ENCODE data around the gene KRT74.
A peak's percentile ranks its signal among the peaks of the same experiment; 100 is the strongest.

KRT74 gene

DNA sequence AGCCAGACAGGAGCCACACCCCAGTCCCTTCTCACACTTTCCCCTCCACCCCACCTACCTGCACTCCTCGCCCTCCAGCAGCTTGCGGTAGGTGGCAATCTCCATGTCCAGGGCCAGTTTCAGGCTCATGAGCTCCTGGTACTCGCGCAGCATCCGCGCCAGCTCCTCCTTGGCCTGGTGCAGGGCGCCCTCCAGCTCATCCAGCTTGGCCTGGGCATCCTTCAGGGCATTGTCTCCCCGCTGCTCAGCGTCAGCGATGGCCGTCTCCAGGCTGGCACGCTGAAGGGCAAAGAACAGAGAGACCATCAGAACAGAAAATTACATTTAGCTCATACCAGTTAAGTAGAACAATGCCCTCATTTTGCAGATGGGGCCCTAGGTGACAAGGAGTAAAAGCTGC is 5.5 kb downstream of the KRT74 start:
- DNase-seq: no peak

DNA sequence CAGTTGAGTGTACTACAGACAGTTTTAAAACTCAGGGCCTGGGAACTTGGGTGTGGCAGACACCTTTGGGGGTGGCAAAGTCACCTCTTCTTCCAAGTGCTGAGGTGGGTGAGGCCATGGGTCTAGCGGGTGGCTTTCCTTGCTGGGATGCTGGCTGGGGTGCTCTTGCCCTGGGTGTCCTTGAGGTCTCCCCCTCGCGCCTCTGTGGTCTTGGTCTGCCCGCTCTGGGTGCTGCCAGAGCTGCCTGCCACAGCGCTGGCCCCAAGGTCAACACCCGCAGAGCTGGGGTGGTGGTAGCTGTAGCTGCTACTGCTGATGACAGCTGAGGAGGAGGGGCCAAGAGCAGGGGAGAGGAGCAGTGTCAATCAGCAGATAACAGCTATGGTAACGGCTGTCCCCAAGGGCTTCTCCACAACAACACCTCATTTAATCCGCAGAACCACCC is 6.8 kb downstream of the KRT74 start:
- no peak for DNase-seq

DNA sequence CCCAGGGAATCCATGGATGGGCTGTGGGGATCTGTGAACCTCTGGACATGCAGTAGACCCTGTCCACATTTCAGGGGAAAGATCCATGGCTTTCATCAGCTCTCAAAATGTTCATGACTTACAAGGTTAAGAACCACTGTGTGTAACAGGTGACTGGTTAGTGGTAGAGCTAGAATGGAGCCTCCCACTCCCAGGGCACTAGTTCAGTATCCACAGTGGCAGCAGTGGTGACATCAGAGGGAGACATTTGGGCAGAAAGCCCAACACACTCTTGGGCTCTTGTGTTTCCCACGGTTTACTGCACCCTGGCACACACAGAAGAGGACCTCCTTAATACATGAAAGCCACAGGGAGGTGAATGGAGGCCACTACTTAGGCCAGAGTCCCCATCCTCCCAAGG is 9.1 kb downstream of the KRT74 start:
- no peak for DNase-seq

DNA sequence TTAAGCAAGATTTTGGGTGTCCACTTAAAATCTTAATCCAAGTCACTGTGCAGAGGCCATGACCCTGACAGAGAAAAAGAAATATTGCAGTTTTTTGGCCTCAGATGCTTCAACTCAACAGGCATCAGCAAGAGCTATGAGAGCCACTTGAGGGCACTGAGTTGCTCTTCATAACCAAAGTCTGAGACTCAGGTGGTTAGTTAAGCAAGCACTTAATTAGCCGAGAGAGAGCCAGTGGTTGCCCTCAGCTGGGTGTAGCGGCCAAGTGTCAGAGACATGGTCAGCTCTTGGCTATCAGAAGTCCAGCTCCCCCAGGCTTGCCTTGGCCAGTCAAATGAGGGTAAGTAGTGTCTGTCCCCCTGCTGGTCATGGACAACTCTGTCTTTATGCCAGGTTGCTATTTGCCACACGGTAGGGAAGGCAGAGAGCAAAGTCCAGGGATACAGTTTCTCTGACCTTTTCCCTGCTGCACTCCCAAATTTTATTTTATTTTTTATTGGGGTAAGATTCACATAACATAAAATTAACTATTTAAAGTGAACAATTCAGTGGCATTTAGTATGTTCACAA is 11.7 kb downstream of the KRT74 start:
- DNase-seq: no peak

DNA sequence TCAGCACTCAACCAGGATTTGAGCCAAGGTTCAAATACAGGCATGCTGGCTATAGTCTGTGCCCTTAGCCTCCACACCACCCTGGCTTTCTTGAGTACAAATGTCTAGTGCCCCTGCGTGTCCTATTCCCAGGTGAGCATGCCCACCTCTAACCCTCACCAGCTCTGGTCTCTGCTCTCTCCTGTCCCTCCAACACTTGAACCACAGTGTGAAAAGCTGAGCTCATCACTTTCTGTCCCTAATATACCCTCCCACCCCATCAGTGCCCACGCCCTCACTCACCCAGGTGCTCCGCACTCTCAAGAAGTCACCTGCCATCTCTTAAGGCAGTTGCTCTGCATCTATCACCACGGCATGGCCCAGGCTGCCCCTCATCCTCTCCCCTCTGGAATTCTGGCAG is 13.7 kb downstream of the KRT74 start:
- DNase-seq: no peak

DNA sequence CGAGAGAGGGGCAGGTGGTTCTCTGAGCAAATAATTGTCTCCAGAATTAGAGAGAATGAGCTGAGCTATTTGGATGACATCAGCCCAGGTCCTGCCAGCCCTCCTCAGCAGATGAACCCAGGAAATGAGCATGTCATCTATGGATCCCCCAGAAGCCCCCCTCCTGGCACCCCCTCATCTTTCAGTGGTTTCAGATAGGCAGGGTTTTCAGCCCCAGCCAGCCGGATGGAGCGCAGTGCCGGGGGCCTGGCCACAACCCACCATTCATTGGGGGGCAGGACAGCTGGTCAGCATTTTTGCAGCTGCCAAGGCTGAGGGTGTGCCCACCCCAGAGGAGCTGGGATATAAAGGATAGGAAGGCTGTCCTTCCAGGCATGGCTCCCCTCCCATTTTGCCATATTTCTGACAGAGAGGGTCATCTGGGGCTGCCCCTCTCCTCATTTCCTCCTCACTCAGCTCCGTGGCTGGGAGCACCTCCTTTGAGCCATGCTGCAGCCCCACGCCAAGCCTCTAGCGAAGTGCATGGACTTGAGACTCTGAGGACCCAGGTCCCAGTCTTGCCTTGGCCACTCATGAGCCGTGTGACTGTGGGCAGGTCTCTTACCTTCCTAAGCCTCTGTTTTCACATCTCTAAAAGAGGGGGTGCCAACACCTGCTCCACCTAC is 14.7 kb downstream of the KRT74 start:
- no peak for DNase-seq

DNA sequence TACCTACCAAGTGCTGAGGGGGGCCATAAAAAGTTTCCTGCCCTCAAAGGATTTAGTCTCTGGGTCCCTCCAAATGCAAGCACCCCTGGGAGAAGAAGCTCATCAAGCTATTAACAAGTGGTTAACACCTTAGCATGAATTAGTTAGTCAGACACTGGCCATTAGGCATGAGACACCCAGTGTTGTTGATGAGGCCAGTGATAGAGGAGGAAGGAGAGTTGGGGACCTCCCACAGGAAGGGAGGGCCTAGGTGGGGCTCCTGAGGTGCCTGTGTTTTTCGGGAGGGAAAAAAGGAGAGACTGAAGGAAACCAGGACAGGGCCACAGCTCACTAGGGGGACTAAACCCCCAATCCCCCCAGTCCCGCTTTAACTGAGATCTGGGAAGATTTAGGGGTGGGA is 16.2 kb downstream of the KRT74 start:
- no peak for DNase-seq

DNA sequence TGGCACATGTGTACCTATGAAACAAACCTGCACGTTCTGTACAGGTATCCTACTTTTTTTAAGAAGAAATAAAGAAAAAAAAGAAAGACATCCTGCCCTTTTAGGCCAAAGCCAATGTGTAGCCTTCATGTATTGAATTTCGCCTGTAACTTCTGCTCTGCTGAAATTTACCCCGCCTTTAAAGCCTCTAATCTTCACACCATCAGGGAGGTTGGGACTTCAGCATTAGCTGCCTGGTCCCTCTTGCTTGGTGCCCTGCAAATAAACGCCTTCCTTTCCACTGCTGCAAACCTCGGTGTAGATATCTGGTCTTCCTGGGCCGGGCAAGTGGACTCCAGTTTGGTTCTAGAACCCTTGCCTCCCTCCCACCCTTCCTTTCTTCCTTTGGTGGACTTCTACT is 18.1 kb downstream of the KRT74 start:
- DNase-seq: no peak

DNA sequence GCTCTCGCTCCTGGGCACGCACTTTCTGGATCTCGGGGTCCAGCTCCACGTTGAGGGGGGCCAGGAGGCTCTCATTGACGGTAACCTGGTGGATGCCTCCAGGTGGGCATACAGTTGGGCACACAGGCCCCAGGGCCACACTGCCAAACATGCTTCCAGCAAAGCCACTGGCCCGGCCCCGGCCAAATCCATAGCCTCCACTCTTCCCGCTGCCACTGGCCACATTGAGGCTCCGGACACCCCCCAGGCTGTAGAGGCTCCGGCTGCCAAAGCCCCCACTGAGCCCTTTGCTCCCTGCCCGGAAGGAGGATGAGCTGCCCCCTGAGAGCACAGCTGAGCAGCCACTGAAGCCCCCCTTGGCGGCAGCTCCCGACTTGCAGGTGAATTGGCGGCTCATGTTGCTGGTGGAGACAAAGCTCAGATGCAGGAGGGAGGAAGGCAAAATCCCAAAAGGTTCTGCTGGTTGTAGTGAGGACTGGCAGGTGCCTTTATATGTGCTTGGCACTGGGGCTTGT is 20.9 kb downstream of the KRT74 start, which contains the start of gene KRT71:
Gene KRT71, minus strand, starts transcription at position 465 of the 515 bp plus-strand sequence. Its CDS starts 68 bp downstream, at position 397.
- no peak for DNase-seq

DNA sequence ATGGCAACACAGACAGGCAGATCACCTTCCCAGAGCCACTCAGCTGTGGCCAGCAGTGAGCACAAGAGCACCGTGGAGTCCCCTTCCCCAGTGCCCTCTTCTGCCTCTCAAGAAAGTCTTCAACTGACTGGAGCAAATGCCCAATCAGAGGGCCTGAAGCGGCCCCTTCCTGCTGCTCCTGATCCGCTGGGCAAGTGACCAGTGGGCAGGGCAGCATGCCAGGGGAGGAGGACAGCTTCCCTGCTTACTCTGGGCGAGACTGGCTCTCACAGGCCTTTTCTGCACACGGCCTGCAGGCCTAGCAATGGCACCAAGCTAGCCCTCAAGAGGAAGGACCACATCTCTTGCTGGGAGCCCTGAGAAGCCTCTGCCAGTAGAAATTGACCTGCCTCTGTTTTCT is 21.6 kb downstream of the KRT74 start:
- DNase-seq: no peak

DNA sequence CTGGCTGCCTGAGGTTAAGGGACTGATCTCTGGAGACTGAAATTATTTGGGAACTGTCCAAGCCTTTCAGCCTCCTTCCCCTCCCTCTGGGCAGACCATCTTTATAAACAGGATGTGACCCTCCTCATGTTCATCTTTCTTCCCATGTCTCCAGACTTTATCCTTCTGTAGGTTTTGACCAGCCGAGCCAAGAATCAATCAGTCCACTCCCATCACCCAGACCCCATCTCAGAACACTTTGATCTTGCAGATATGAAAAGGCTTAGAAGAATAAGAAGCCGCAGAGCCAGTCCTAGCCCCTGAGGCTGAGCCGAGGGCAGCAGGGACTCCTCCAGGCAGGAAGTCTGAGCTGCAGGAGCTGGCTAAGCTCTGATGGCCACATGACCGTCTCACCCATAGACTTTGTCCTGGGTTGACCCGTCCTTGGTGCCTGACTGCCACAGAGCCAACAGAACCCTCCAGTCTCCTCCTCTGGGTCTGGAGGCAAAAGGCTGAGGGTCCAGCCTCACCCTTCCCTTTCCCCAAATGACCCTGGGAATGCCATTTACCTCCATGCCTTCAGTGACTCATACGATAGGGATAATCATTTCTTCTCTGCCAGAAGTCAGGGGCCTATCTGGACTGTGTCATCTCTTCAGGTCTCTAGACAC is 22.3 kb downstream of the KRT74 start:
- no peak for DNase-seq

DNA sequence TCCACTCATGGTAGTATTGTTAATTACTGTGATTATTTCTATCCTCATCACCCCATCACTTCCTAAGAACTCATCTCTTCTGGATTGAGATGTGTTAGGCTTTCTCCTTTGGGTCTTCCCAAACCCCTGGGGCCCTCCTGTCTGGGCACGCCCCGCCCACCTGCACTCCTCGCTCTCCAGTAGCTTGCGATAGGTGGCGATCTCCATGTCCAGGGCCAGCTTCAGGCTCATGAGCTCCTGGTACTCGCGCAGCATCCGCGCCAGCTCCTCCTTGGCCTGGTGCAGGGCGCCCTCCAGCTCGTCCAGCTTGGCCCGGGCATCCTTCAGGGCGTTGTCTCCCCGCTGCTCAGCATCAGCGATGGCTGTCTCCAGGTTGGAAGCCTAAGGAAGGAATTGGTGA is 27.5 kb downstream of the KRT74 start:
- DNase-seq: no peak

DNA sequence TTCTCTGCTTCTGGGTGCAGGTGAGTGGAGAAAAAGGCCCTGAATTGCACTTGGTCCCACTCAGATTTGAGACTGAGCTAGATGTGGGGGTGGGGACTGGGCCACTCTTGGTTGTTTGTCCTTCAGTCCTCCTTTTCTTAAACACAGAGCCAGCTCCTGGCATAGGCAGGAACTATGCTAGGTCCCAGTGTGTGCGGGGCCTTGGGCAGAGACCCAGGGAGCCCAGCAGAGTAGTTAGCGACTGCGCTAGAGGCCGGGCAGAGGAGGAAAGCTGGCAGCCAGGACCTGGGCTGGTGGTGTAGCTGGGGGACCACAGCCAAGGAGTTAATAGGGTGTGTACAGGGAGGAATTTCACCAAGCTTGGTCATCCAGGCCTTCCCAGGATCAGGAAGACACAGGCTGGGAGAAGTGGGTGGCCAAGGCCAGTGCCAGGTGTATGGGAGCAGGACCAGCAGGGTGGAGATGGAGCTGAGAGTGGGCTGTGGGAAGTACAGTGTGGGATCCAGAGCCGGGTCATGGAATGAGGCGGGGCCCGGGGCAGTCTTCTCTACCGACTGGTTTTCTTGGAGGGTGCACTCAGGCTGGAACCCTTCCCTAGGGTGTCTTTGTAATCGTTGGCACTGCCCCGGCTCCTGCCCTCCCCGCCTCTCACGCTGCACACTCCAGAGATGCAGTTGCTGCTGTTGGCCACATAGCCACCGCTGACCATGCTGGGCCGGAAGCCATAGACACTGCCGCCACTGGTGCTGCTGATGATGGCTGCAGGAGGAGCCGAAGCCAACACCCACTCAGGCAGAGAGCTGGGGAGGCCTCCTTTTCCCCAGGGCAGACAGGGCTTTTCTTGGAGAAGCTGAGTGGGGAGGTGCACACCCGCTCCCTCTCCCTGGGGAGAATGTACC is 29.4 kb downstream of the KRT74 start:
- no peak for DNase-seq

DNA sequence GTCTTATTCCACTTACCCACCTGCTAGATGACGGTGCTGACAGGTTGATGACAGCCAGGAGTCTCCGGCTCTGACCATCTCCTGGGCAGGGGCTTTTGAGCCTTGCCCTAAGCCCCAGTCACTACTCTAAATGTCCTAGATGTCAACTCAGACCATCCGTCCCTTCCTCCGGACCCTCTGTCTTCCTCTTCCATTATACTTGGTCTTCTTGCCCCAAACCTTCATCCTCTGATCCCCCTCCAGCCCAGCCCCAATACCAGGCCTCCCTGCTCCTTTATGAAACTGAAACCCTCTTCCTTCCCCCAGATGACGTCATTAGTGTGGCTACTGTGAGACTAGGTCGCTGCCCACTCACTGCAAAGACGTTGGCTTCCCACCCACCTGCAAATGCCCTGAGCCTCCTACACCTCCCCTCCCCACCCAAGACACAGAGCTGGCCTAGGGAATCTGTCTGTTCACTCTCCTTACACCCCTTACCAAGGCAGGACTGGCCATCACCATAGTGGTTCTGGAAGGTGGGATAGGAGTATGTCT is 30.8 kb downstream of the KRT74 start:
- DNase-seq: no peak

DNA sequence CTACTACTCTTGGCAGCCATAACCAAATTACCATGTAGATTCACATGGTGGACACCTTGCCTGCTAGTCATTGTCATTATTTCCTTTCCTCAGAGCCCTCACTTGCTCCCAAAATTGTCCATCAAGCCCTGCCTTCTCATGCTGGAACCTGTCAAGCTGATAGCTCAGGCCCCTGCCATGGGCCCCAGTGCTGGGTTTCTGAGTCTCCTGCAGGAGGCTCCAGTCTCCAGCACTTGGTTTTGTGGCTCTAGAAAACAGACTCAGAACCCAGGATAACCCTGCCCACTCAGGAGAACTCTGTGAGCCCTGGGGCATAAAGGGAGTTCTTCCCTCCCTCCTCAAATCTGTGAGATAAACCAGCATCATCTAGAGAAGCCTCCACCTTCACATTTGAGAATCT is 31.5 kb downstream of the KRT74 start:
- DNase-seq: no peak

DNA sequence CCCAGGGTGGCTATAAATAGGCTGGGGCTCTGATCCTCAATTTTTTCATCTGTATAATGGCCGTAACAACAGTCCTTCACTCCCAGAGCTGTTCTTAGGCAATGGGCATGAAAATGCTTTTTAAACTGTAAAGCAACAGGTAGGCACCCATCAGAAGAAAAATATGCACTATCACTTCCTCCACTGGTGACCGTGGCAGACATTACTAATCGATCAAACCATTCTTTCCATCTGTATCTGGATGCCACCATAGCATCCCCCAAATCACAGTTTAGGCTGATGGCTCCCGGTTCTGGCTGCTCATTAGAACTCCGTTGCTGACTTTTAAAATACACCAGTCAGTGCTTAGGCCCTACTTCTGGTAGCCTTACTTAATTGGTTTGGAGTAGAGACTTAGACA is 31.9 kb downstream of the KRT74 start:
- DNase-seq: no peak

DNA sequence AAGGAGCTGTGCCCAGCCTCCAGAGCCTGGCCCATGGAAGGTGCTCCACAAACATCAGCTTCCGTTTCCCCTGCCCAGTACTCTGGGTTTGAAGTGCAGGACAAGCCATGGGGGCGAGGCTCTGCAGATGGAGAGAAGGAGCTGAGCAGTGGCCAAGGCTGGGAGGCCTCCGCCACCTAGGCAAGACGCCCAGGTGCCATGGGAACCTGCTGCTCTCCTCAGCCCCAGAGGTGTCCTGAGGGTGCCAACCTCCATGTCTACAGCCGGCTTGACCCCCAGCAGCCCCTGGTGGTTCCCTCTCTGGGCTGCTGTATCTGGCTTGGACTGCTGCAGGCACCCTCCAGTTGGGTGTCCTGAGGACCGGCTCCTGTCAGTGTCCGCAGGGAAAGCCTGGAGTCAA is 33.1 kb downstream of the KRT74 start:
- DNase-seq: no peak

DNA sequence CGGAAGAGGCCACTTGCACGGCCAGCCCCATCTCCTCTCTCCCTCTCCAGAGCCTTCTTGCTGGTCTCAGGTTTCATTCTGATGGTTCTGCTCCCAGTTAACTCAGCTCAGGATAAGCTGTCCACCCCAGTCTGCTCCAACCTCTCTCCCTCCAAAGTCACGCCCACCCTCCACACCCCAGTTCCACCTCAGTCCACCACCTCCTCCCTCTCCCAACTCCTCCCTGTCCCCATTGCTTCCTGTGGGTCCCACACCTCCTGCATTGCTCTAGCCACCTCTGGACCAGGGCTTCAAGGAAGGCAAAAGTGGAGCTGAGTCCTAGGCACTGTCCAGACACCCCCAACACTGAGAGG is 33.8 kb downstream of the KRT74 start:
- DNase-seq: no peak

DNA sequence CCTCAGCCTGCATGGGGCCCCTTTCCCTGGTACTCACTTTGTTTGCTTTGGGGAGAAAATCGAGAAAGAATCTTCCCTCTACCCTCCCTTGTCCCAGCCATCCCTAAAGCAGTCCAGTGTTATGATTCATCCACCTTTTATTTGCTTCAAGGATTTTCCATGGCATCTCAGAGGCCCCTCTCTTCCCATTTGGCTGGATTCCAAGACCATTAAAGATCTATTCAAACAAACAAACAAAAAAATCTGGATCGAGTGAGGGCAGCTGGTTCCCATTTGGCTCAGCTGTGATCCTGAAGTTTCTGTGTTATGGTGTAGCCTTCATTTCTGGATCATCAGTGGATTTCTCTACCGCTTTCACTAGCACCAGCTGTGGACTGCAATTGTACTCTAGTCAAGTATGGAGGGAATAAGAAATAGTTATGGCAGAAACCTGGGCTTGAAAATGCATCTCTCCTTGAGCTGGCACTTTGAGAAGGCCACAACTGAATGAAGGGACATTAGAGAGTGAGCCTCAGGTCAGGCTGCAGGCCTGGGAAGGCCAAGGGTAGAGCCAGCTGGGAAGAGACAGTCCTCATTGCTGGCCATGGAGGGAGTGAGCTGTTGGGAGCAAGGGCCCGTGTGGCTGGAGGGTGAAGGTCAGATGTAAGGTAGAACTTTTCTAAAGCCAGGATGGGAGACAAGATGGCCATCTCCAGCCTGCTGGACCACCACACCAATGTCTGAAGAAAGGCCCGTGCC is 34.4 kb downstream of the KRT74 start:
- DNase-seq: peak; percentile 41

DNA sequence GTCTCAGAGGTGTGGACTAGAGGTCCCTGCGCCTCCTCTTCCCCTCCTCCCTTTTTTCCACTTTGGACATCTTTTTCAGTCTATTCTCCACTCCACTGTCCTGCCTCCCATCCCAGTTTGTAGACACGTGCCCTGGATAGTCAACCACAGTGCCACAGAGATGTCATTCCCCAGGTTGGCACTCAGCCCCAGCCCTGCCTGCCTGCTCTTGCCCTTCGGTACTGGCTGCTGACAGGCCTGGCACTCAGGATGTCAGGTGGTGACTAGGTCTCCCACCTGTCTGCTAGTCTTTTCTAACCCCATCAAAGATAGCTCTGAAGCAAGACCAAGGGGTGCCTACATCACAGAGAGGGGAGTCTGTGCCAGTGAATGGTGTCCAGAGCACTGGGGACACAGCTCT is 36.5 kb downstream of the KRT74 start:
- DNase-seq: no peak

DNA sequence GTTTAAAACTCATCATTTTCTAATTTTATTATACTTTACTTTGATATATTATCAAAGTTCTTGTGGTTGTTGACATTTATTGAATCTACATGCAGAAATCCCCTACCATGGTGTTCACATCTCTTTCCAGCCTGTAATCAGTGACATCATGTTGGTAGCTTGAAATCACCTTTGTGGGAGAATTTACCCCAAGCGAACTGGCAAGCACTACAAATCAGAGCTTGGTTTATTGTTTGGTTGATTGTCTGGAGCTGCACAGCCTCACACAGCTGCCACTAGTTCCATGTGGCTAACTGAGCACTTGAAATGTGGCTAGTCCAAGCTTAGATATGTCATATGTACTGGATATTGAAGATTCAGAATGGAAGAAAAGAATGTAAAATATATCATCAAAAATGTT is 38.1 kb downstream of the KRT74 start:
- no peak for DNase-seq

DNA sequence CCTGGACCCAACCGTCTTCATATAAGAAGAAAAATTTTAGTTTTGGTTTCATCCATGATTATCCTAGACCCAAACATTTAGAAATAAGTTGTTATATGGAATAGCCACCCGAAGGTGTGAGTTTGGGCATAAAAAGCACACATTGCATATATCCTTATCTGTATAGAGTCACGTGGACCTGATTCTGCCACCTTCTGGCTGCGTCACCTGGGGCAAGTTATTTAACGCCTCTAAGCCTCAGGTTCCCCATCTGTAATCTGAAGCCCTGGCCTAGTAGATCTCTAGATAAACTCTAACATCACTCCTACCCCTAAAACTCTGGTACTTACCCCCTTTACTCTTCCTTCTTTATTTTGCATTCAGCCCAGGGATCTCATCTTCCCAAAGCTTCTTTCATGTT is 39.2 kb downstream of the KRT74 start:
- no peak for DNase-seq

Measured in amniotic stem cell (primary cell).